Stimulated activated CD8-positive, alpha-beta memory T cell treated with anti-CD3 and anti-CD28 coated beads, Interleukin-4, amount 100 ng/mL, for 24 hours (primary cell): ENCODE measurements around the gene TLK2.

ENCODE experiments used
- DNase-seq: peaks from one replicate; pipeline ENCODE4 v3.0.0-alpha.2; 2020; ENCODE audit warnings: low read depth

Gene TLK2

GRCh38 chr17:62657145-62657665, 178.6 kb downstream of the TLK2 start:
- DNase-seq, result no peak

DNA sequence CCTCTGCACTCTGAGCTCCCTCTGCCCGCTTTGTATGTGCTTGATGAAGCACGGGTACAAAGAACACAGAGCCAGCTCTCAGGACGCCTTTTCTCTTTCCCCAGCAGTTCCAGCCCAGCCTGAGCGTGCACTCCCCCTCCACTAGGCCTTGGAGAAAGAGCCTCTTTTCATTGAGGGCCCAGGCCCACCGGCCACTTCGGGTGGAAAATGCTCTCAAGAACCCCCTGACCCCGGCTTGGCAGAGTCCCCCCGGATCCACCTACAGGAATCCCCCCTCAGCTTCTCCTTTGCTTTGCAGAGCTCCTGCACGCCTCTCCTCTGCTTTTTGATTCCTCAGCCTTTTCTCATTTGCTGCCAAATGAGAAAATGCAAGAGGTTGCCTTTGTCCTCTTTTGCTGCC, 179.1 kb downstream of the TLK2 start:
- DNase-seq, result no peak

GRCh38 chr17:62658136-62658920, 179.7 kb downstream of the TLK2 start:
- DNase-seq, result no peak

GRCh38 chr17:62660629-62661118, 182.0 kb downstream of the TLK2 start:
- no peak for DNase-seq

DNA sequence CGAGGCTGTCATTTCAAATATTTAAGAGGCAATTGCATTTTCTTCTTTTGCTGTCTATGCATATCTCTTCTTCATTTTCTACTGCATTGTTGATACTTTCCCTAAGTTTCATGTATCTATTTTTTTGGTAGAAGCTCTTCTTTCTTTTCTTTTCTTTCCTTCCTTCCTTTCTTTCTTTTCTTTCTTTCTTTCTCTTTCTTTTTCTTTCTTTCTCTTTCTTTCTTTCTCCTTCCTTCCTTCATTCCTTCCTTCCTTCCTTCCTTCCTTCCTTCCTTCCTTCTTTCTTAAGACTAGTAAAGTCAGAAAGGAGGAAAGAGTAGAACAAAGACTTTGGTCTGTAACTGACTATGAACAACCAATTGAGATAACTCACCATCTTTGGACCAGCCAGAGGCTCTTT, 182.7 kb downstream of the TLK2 start:
- no peak for DNase-seq

DNA sequence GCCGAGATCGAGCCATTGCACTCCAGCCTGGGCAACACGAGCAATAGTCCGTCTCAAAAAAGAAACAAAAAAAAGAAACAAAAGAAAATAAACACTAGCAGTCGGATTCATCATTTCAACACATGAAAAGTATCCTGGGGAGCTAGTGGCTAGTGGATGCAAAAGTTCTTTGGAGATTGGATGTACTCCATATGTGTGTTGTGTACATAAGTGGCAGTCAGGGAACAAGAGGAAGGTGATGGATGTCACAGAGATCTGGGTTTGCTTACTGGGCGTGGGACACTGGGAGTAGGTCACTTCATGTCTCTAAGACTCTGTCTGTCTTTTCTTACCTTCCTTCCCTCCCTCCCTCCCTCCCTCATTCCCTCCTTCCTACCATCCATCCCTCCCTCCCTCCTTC, 184.2 kb downstream of the TLK2 start:
- no peak for DNase-seq
